IgD-negative memory B cell (primary cell): ENCODE results near the gene IRAK2. TPM values are rescaled to one million over a fixed set of nuclear protein-coding genes. Genes with fewer than 3 reads are reported as not detected.
"Not testable (repeated sequence)": the region's sequence is repeated elsewhere in the genome, so short reads cannot be mapped to it uniquely, and the experiment has no call there.

Source experiments
- H3K27ac Mint-ChIP-seq, 3 donors: one replicate each; pipeline ENCODE4 v1.8.0; 2020 to 2022; ENCODE audit warnings: mild to moderate bottlenecking in 3 of 3, mixed read lengths in 3 of 3, moderate library complexity in 1 of 3
- H3K27me3 Mint-ChIP-seq: one replicate; pipeline ENCODE4 v1.8.0; 2021; ENCODE audit warnings: mixed read lengths
- H3K36me3 Mint-ChIP-seq: one replicate; pipeline ENCODE4 v1.8.0; 2020; ENCODE audit warnings: mild to moderate bottlenecking, mixed read lengths
- H3K4me1 Mint-ChIP-seq, 3 donors: one replicate each; pipeline ENCODE4 v1.8.0; 2020 to 2022; ENCODE audit warnings: mixed read lengths in 3 of 3, mild to moderate bottlenecking in 1 of 3
- H3K4me3 Mint-ChIP-seq, 4 donors: one replicate each; pipeline ENCODE4 v1.8.0; 2020 to 2022; ENCODE audit warnings: mild to moderate bottlenecking in 4 of 4, mixed read lengths in 4 of 4, moderate library complexity in 3 of 4
- H3K9me3 Mint-ChIP-seq, 3 donors: one replicate each; pipeline ENCODE4 v1.8.0; 2020 to 2021; ENCODE audit warnings: mixed read lengths in 3 of 3, mild to moderate bottlenecking in 1 of 3
- polyA plus RNA-seq: library from polyadenylated mRNA; unstranded; fragments of 300-500 nt; fragmentation: Illumina TruSeq; gene quantifications from one replicate; pipeline ENCODE4 v1.2.3, GENCODE V29; 2021

The IRAK2 gene, protein sequence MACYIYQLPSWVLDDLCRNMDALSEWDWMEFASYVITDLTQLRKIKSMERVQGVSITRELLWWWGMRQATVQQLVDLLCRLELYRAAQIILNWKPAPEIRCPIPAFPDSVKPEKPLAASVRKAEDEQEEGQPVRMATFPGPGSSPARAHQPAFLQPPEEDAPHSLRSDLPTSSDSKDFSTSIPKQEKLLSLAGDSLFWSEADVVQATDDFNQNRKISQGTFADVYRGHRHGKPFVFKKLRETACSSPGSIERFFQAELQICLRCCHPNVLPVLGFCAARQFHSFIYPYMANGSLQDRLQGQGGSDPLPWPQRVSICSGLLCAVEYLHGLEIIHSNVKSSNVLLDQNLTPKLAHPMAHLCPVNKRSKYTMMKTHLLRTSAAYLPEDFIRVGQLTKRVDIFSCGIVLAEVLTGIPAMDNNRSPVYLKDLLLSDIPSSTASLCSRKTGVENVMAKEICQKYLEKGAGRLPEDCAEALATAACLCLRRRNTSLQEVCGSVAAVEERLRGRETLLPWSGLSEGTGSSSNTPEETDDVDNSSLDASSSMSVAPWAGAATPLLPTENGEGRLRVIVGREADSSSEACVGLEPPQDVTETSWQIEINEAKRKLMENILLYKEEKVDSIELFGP
- 8.4 TPM for polyA plus RNA-seq

DNA sequence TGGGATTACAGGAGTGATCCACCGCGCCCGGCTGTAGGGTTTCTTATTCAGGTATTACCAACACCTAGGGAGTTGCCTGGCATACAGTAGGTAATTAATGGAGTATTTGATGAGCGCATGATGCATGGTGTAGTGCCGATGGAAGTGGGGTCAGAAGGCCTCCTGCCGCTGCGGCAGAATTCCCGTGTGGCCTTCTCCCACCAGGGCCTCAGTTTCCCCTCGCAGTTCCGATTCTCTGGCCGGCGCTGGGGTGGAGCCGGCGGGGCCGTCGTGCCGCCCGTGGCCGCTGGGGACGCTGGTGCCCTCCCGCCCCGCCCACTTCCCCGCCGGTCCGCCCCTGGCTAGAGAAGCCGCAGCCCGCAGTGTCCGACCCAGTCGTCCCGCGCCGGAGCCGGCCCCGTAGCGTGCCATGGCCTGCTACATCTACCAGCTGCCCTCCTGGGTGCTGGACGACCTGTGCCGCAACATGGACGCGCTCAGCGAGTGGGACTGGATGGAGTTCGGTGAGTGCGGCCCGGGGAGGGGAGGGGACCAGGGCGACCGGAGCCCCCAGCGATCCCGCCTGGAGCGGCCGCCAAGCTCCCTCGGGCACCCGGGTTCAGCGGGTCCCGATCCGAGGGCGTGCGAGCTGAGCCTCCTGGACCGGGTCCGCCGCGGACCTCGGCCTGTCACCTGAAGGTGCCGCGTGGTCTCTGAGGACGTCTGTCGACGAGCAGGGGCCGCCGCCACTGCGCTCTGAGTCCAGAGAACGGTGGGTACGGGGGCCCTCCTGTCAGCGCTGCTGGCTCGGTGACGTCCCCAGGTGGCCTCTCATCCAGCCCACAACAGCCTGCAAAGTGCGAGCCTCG lies at the start of gene IRAK2:
IRAK2 (plus strand) TSS at position 374 of the 848 bp plus-strand sequence; CDS start at position 410, 36 bp downstream.
- Mint-ChIP-seq H3K36me3 (peaks cover 12% of the 10 kb centered on the region), H3K9me3 (peaks cover 0 to 6% (median 3%) of the 10 kb centered on the region in 3 donors), H3K4me3 (peak within 1 kb of the TSS; percentile 82 to 94 (median 88)), H3K4me1 (peaks cover 28 to 34% (median 31%) of the 10 kb centered on the region in 3 donors), H3K27ac (peak within 1 kb of the TSS; percentile 62 to 73 (median 67)), H3K27me3 (no peaks in the 10 kb centered on the region)

- H3K27ac Mint-ChIP-seq = peak within 1 kb of the TSS; percentile 93 to 100 (median 98)
- peaks cover 17 to 27% (median 20%) of the 10 kb centered on the region in 3 donors for H3K4me1 Mint-ChIP-seq
- H3K4me3 Mint-ChIP-seq = peak within 1 kb of the TSS; percentile 93 to 100 (median 99)
- peaks cover 1% of the 10 kb centered on the region for H3K36me3 Mint-ChIP-seq
- no peaks in the 10 kb centered on the region for H3K9me3 Mint-ChIP-seq
- H3K27me3 Mint-ChIP-seq = peaks cover 2% of the 10 kb centered on the region
Observed at GRCh38 chr3:10115326-10116137, 49.2 kb upstream of the IRAK2 start, which contains the start of gene BRK1. TSS of gene BRK1 (plus strand) at chr3:10115675. CDS start at chr3:10115702, 27 bp downstream.

DNA sequence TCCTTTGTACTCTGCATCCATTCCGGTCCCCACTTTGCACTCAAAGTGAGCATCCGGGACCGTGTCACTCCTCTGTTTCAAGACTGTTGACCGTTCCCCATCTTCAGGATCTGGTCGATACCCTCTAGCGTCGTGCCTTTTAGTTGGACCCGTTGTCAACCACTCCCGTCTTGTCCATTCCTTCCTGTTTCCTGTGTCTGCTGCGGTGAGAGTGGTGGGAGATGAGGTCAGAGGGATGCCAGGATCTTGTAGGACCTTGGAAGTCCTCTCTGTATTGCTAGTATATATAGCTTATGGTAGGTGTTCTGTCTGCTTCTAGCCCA lies 48.6 kb upstream of the IRAK2 start:
- Mint-ChIP-seq H3K9me3 (no peaks in the 10 kb centered on the region), H3K4me3 (peak overlapping the region; percentile 93 to 100 (median 99)), H3K27ac (peak overlapping the region; percentile 93 to 100 (median 98)), H3K4me1 (peaks cover 17 to 27% (median 20%) of the 10 kb centered on the region in 3 donors), H3K36me3 (peaks cover 1% of the 10 kb centered on the region), H3K27me3 (peaks cover 2% of the 10 kb centered on the region)

GRCh38 chr3:10116928-10117327 lies 47.8 kb upstream of the IRAK2 start:
- H3K27me3 Mint-ChIP-seq = peaks cover 2% of the 10 kb centered on the region
- no peaks in the 10 kb centered on the region for H3K9me3 Mint-ChIP-seq
- peak overlapping the region; percentile 93 to 100 (median 99) for H3K4me3 Mint-ChIP-seq
- peaks cover 1% of the 10 kb centered on the region for H3K36me3 Mint-ChIP-seq
- H3K27ac Mint-ChIP-seq = peak overlapping the region in 2 of 3 donors; percentile 93 to 98
- H3K4me1 Mint-ChIP-seq = peaks cover 17 to 29% (median 22%) of the 10 kb centered on the region in 3 donors

- Mint-ChIP-seq H3K27ac (no peak overlapping the region), H3K9me3 (no peaks in the 10 kb centered on the region), H3K36me3 (peaks cover 4% of the 10 kb centered on the region), H3K27me3 (peaks cover 2% of the 10 kb centered on the region), H3K4me1 (peaks cover 23 to 38% (median 27%) of the 10 kb centered on the region in 3 donors), H3K4me3 (peak overlapping the region in 1 of 4 donors; percentile 40)
Observed at GRCh38 chr3:10119376-10119775, 45.3 kb upstream of the IRAK2 start.

GRCh38 chr3:10121064-10121463 lies 43.7 kb upstream of the IRAK2 start:
- no peak overlapping the region for H3K4me3 Mint-ChIP-seq
- peaks cover 14 to 30% (median 20%) of the 10 kb centered on the region in 3 donors for H3K4me1 Mint-ChIP-seq
- no peaks in the 10 kb centered on the region for H3K27me3 Mint-ChIP-seq
- peak overlapping the region in 1 of 3 donors; percentile 18 for H3K27ac Mint-ChIP-seq
- H3K9me3 Mint-ChIP-seq = no peaks in the 10 kb centered on the region
- H3K36me3 Mint-ChIP-seq = peaks cover 9% of the 10 kb centered on the region

DNA sequence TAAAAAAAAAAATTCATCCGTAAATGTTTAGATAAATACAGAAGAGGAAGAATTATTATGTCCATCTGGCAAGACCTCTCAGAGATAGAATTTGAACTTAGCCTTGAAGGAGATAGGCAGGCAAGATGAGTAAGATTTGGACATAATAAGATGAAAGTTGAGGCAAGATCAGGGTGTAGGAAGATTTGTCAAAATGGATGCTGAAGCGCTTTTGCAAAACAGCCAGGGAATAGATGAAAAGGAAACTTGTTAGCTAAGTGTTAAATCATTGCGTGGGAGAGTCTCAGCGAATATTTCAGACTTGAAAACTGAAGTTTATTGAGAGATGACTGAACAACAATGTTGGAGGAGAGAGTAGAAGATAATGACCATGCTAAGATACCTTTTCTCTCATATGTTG lies 42.0 kb upstream of the IRAK2 start:
- Mint-ChIP-seq H3K9me3 (no peaks in the 10 kb centered on the region), H3K4me1 (peaks cover 6 to 21% (median 13%) of the 10 kb centered on the region in 3 donors), H3K36me3 (peaks cover 13% of the 10 kb centered on the region), H3K27ac (peak overlapping the region in 1 of 3 donors; percentile 10), H3K27me3 (no peaks in the 10 kb centered on the region), H3K4me3 (no peak overlapping the region)

GRCh38 chr3:10135872-10136271 lies 28.8 kb upstream of the IRAK2 start:
- H3K4me1 Mint-ChIP-seq, H3K9me3 Mint-ChIP-seq, H3K27me3 Mint-ChIP-seq, H3K36me3 Mint-ChIP-seq, H3K27ac Mint-ChIP-seq: not testable (repeated sequence)
- H3K4me3 Mint-ChIP-seq = peak overlapping the region in 1 of 4 donors; percentile 26

GRCh38 chr3:10136426-10137005 lies 28.2 kb upstream of the IRAK2 start:
- peaks cover 0 to 1% (median 1%) of the 10 kb centered on the region in 3 donors for H3K4me1 Mint-ChIP-seq
- H3K4me3 Mint-ChIP-seq = no peak overlapping the region
- no peaks in the 10 kb centered on the region for H3K27me3 Mint-ChIP-seq
- H3K36me3 Mint-ChIP-seq = no peaks in the 10 kb centered on the region
- H3K27ac Mint-ChIP-seq = no peak overlapping the region
- H3K9me3 Mint-ChIP-seq = no peaks in the 10 kb centered on the region

GRCh38 chr3:10137178-10137577 lies 27.5 kb upstream of the IRAK2 start:
- peak overlapping the region in 1 of 4 donors; percentile 9 for H3K4me3 Mint-ChIP-seq
- H3K36me3 Mint-ChIP-seq = no peaks in the 10 kb centered on the region
- peaks cover 0 to 4% (median 1%) of the 10 kb centered on the region in 3 donors for H3K4me1 Mint-ChIP-seq
- H3K27me3 Mint-ChIP-seq = no peaks in the 10 kb centered on the region
- H3K9me3 Mint-ChIP-seq = no peaks in the 10 kb centered on the region
- peak overlapping the region in 1 of 3 donors; percentile 42 for H3K27ac Mint-ChIP-seq

- peaks cover 6% of the 10 kb centered on the region for H3K36me3 Mint-ChIP-seq
- peaks cover 0 to 2% (median 0%) of the 10 kb centered on the region in 3 donors for H3K9me3 Mint-ChIP-seq
- peak overlapping the region; percentile 98 to 100 (median 99) for H3K27ac Mint-ChIP-seq
- H3K4me1 Mint-ChIP-seq = peaks cover 17 to 21% (median 17%) of the 10 kb centered on the region in 3 donors
- peak overlapping the region; percentile 92 to 100 (median 98) for H3K4me3 Mint-ChIP-seq
- H3K27me3 Mint-ChIP-seq = no peaks in the 10 kb centered on the region
Observed at GRCh38 chr3:10140996-10141546, 23.6 kb upstream of the IRAK2 start.

GRCh38 chr3:10142707-10143560 lies 21.8 kb upstream of the IRAK2 start:
- H3K36me3 Mint-ChIP-seq = peaks cover 8% of the 10 kb centered on the region
- peak overlapping the region; percentile 92 to 100 (median 98) for H3K4me3 Mint-ChIP-seq
- no peaks in the 10 kb centered on the region for H3K27me3 Mint-ChIP-seq
- peak overlapping the region; percentile 98 to 100 (median 99) for H3K27ac Mint-ChIP-seq
- H3K9me3 Mint-ChIP-seq = peaks cover 0 to 2% (median 0%) of the 10 kb centered on the region in 3 donors
- peaks cover 23 to 26% (median 23%) of the 10 kb centered on the region in 3 donors for H3K4me1 Mint-ChIP-seq
